ENCODE results near the gene FKBP3.

GRCh38 chr14:45120096-45120495 is 14.2 kb downstream of the FKBP3 start:
- TF ChIP-seq, protein P1, sequence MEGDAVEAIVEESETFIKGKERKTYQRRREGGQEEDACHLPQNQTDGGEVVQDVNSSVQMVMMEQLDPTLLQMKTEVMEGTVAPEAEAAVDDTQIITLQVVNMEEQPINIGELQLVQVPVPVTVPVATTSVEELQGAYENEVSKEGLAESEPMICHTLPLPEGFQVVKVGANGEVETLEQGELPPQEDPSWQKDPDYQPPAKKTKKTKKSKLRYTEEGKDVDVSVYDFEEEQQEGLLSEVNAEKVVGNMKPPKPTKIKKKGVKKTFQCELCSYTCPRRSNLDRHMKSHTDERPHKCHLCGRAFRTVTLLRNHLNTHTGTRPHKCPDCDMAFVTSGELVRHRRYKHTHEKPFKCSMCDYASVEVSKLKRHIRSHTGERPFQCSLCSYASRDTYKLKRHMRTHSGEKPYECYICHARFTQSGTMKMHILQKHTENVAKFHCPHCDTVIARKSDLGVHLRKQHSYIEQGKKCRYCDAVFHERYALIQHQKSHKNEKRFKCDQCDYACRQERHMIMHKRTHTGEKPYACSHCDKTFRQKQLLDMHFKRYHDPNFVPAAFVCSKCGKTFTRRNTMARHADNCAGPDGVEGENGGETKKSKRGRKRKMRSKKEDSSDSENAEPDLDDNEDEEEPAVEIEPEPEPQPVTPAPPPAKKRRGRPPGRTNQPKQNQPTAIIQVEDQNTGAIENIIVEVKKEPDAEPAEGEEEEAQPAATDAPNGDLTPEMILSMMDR (IDR thresholded peaks at IDR 0.05; ENCODE audit: poor library complexity): no peak
- TF ChIP-seq EZH2phosphoT487 (IDR thresholded peaks at IDR 0.05; ENCODE audit: low read depth, severe bottlenecking, unreplicated experiment) (no peak), EZH2 (IDR thresholded peaks at IDR 0.05; ENCODE audit: borderline replicate concordance) (no peak)
